Measurements from ENCODE around the gene FLRT1. TPM values are rescaled to one million over a fixed set of nuclear protein-coding genes. Genes with fewer than 3 reads are reported as not detected.

FLRT1 gene
- total RNA-seq, 1 experiment from 2014 or later: 0.31 TPM

DNA sequence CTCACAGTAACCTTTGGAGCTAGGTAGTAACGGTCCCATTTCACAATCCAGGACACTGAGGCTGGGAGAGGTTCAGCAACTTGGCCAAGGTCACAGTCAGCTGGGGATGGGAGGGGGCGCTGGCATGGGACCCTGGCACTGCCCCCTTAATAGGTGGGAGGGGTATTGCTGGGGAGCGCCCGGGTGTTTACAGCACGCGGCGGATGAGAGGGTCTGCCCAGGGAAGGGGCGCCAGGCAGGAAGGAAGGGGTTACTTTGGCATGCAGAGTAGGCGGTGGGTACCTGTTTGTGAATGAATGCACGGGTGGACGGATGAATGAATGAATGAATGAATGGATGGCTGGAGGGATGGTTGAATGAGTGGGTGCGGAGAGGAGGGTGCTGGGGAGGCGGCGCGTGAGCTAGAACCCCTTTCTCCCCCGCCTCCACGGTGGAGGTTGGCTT lies 628 bp upstream of the FLRT1 start:
- H2BK5ac ChIP-seq (ENCODE audit: insufficient read length, low read length): no peak overlapping the region
- no peak overlapping the region for H2AK5ac ChIP-seq (ENCODE audit: insufficient read length, low read length)
- Mint-ChIP-seq H3K4me1 (peaks cover 12 to 15% of the 10 kb centered on the region in 2 experiments), H3K9me3 (no peaks in the 10 kb centered on the region; a peak in 1 of 5 replicates), H3K4me3 (peak overlapping the region; percentile 62 to 87), H3K27ac (no peak overlapping the region), H3K27me3 (ENCODE audit: low read depth) (peaks cover 93% of the 10 kb centered on the region), H3K36me3 (ENCODE audit: insufficient read depth in 1 of 3, low read depth in 3 of 3) (peaks cover 0 to 2% (median 0%) of the 10 kb centered on the region in 3 experiments; a peak in 1 of 7 replicates)
- no peaks in the 10 kb centered on the region for H3K79me2 ChIP-seq (ENCODE audit: insufficient read depth, low read length)
- no peak overlapping the region for H3T11ph ChIP-seq (ENCODE audit: low read length)
- H3K79me1 ChIP-seq (ENCODE audit: insufficient read depth, low read depth, low read length, poor library complexity, severe bottlenecking): no peaks in the 10 kb centered on the region
- no peaks in the 10 kb centered on the region for H3K4me1 ChIP-seq (ENCODE audit: insufficient read depth, low read length)
- peak overlapping the region; percentile 24 for H3K4me2 ChIP-seq (ENCODE audit: insufficient read depth, insufficient read length, low read length)
- no peak overlapping the region for H2BK120ac ChIP-seq (ENCODE audit: low read depth, low read length, poor library complexity, severe bottlenecking)
- no peak overlapping the region for H2AFZ ChIP-seq (ENCODE audit: low read length)
- H3K27me3 ChIP-seq (ENCODE audit: insufficient read depth, low read length): peaks cover 48% of the 10 kb centered on the region
- TF ChIP-seq, protein P1, sequence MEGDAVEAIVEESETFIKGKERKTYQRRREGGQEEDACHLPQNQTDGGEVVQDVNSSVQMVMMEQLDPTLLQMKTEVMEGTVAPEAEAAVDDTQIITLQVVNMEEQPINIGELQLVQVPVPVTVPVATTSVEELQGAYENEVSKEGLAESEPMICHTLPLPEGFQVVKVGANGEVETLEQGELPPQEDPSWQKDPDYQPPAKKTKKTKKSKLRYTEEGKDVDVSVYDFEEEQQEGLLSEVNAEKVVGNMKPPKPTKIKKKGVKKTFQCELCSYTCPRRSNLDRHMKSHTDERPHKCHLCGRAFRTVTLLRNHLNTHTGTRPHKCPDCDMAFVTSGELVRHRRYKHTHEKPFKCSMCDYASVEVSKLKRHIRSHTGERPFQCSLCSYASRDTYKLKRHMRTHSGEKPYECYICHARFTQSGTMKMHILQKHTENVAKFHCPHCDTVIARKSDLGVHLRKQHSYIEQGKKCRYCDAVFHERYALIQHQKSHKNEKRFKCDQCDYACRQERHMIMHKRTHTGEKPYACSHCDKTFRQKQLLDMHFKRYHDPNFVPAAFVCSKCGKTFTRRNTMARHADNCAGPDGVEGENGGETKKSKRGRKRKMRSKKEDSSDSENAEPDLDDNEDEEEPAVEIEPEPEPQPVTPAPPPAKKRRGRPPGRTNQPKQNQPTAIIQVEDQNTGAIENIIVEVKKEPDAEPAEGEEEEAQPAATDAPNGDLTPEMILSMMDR (conservative IDR thresholded peaks at IDR 0.05): no peak
- H4K8ac ChIP-seq (replicated peaks; ENCODE audit: insufficient read length, low read depth, low read length): no peak overlapping the region
- no peaks in the 10 kb centered on the region for H3K9me3 ChIP-seq (ENCODE audit: control insufficient read depth, low read depth, low read length)
- no peak overlapping the region for H2BK12ac ChIP-seq (ENCODE audit: insufficient read length, low read depth, low read length)
- H4K20me1 ChIP-seq (ENCODE audit: control insufficient read depth, insufficient read depth, insufficient read length): peaks cover 2% of the 10 kb centered on the region
- H4K5ac ChIP-seq (ENCODE audit: insufficient read length, low read depth, low read length): no peak overlapping the region
- no peak overlapping the region for H3K18ac ChIP-seq (ENCODE audit: insufficient read length, low read depth, low read length)
- no peak overlapping the region for H3K4ac ChIP-seq (ENCODE audit: low read depth, low read length)
- no peak overlapping the region for H4K91ac ChIP-seq (ENCODE audit: insufficient read length, low read depth, low read length)
- DNase-seq: no peak
- H3K9ac ChIP-seq (ENCODE audit: extremely low read depth, insufficient read length, low read length): no peak overlapping the region
- no CpG with 5 or more reads among the region's 17 CpGs for WGBS (ENCODE audit: extremely low coverage, insufficient read length, low lambda C conversion rate)
- H2BK20ac ChIP-seq (ENCODE audit: low read depth, low read length, poor library complexity, severe bottlenecking): no peak overlapping the region
- H3K14ac ChIP-seq (ENCODE audit: insufficient read depth, low read length): no peak overlapping the region
- H3K27ac ChIP-seq (ENCODE audit: insufficient read length, low read depth, low read length): no peak overlapping the region
- no peak overlapping the region for H3K23ac ChIP-seq (ENCODE audit: insufficient read length, low read depth, low read length)
- no peak overlapping the region for H3K56ac ChIP-seq (ENCODE audit: insufficient read length, low read depth, low read length)
- no peak overlapping the region for H2BK15ac ChIP-seq (ENCODE audit: low read depth, low read length)
- peaks cover 8% of the 10 kb centered on the region for H3K23me2 ChIP-seq (ENCODE audit: insufficient read length, low read depth, low read length, poor library complexity, severe bottlenecking)

All from H9 (cell line).